ENCODE data around the gene ZFAND3.

Gene ZFAND3

DNA sequence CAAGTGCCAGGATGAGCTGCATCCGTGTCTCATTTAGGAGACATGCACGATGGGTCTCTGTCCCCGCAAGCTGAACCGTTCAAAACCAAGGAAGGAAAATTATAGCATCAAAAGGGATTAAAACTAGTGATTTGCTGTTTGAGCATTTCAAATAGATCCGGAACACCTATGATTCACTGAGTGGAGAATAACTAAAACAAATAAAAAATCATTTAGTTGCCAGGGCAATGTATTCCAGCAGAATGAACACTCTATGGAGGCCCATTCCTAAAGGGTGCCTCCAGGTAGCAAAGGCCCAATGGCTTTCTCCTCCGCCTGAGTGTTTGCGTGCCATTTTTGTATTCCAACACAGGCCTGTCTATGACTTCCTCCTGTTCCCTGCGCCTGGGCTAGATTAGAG is 354.8 kb downstream of the ZFAND3 start:
- DNase-seq = no peak

DNA sequence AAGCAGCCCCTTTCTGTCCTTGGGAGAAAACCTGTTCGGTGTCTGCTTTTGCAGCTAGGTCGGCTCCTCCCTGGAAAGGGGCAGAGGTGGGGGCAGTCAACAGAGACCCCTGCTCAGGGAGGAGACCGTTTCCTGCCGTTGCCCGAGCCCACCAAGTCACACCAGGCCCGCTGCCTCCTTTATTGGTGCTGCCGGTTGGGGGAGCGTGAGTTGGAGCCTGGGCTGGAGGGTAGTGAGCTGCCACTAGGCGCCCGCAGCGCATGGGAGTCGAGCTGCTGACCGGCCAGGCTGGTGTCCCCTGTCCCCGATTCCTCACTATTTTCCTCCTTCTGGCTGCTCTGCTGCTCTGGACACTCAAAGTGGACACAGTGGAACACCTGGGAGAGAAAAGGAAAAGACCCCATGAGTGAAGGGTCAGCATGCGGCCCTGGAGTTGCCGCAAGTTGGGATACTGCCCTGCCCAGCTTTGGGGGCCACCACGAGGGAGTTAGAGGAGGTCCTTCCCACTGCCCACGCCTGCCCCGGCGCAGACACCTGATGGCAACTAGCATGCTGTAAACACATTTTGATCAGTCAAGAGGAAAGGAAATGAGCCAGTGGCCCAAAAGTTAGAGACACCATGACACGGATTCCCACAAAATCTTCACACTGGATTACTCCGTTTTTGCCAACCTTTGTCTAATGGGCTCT is 355.4 kb downstream of the ZFAND3 start:
- DNase-seq = no peak

DNA sequence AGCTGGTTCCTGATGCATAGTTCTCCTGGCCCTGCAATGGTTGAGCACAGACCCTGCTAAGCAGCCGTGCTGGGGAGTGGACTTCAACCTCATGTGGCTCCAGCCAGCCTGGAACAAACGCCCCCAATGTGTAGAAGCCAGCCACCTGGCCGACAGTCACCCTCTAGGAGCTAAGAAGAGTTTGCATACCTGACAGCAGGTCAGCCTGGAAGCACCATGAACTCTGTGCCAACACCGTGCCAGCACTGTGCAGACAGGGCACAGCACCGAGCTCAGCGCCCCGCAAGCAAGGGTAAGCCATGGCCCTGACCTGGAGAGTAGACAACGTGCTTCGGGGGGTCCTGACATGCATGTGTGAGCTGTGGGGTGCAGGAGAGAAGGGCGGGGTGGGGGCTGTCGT is 356.3 kb downstream of the ZFAND3 start:
- no peak for DNase-seq

DNA sequence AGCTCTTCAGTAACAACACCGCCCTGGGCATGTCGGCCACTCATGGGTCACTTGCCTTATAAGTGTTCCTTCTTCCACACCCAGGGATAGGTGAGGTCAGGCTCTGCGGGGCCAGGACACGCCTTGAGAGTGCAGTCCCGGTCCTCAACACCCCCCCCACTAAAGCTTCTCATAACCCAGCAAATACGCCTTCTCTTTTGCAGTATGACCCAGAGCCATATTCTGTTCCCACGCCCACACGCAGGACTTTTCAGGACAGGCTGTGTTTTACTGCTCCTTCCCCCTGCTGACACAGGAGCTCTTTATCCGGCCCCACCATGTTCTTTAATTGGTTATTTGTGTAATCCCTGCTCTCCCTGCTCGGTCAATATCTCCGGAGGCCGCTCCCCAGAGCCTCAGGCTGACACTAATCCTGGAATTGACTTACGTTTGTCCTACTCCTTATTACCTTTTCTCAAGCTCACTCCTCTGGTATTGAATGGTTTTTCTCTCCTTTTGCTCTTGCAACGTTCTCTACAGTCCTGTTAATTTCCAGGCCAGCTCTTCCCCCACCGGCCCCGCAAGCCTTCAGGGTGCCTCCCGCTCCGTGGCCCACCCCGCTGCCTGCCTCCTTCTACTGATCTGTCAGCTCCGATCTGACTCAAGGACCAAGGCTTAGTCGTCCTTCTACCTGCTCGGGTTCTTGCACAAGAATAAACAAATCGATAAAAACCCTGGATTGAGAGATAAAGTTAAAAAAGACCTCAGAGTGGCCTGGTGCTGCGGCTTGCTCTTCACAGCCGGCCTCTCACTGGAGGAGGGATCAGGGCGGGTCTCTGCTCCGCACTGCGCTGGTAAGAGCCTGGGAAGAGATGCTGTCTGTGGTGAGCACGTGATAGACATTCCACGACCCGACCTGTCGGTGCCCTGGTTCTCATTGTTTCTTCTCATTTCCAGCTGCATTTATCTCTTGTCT is 357.5 kb downstream of the ZFAND3 start:
- DNase-seq = no peak

DNA sequence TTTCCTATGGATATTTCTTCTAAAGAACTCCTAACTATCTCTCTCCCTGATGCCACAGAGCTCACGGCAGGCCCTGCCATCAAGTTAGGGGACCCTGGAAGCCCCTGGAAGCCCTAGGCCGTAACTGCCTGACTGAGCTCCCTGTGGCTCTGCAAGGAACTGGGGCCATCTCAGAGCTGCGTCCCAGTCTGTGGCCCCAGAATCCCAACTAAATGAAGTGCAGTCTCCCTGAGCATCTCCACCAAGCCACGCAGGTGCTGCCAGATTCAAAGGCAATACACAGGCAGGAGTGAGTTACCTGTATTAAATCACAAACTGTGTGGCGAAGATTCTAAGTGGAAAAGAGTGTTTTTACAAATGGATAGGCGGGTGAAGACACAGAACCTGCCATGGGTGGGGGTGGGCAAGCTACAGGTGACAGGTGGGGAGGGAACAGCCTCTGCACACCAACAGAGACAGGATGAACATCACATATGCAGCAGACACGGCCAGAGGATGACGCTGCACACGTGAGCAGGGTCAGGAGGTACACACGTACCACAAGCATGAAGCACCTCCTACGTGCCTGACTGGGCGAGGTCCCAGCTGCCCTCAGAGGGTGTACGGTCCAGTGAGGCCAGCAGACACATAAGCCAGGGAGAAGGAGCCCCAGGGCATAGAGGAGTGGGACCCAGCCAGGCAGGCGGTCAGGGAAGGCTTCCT is 358.5 kb downstream of the ZFAND3 start:
- DNase-seq = no peak

DNA sequence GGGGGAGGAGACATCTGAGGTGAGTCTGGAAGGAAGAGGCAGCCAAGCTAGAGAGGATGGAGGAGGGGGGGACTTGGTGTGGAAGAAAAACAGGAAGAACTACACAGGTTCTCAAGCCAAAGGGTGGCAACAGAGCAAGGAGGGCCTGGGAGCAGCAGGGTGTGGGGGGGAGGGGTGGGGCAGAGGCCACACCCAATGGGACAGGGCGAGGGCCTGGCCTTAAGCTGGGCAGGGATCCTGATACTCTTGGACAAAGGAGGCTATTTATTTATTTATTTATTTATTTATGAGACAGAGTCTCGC is 359.0 kb downstream of the ZFAND3 start:
- DNase-seq = no peak

DNA sequence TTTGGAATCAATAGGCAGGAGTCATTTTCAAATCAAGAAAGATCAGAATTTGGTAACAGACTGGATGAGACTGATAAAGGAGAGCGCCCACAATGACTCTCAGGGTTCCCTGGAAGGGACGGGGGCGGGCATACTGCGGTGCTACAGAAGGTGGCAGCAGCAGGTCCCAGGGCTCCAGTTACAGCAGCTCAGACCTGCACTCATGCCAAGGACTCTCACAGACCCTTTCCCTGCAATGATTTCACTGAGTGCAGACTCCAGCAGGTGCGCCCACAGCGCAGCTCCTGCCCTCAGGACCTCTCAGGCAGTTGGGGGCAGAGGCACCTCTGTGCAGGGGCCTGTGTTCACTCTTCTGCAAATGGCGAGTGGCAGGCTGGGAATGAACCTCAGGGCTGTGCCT is 359.8 kb downstream of the ZFAND3 start:
- DNase-seq = no peak

DNA sequence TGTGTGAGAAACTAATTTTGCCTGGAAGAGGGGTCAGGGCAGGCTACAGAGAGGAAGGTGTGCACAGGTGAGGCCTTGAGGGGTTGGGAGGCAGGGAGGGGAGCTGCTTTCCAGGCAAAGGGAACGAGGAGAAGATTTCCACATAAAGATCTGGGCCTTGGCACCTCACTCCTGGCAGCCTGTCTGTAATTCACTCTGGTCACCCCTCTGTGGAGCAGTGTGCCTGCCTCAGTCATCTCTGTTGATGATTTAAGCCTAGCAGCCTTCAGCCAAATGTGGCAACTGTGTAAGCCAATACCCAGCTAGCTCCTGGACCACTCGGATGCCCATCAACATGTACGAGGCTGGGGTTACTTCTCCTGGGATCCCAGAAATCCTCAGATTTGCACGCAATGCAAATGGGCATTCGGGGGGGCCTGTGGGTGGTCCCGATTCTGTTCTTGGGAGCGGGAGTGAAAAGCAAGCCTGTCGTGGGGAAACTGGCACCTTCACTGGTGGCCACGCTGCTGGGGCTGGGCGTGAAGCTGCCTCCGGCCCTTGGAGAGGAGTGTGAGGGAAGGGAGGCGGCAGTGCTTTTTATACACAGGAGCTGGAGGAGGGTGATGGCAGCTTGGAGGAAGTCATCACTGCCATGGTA is 360.4 kb downstream of the ZFAND3 start:
- DNase-seq = no peak

DNA sequence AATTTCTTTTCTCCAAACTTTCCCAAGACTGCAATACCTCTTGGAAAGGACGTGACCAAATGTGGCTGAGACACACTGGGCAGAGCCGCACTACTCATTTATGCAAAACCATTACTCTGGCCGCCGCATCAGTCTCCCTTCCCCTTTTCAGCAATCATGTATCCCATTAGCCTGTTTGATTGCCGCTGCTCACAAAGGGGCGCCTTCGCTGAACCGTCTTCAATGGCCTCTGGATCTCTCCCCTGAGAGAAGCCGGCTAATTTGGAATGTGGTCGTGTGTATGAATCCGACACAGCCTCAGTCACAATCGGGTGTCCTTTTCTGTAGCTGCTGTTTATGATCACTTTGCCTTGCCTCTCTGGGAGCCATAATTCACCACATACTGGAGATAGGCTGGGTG is 361.1 kb downstream of the ZFAND3 start:
- DNase-seq = no peak

DNA sequence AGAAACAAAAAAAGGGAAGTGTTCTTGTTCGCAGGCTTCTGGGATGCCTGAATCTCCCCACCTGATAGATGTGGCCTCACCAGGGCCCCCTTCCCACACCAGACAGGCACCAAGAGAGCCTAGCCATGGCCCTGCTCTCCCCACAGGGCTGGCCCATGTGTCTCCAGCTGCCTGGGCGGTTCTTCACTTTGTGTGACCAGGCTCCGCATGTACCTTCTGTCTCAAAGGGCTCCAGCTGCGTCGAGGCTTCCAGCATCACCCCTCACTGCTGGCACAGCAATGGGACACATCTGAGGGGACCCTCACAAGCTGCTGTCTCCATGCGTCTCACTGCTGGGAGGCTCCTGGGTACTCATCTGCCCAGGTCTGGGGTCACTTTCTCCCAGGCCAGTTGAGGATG is 362.9 kb downstream of the ZFAND3 start:
- DNase-seq = no peak

DNA sequence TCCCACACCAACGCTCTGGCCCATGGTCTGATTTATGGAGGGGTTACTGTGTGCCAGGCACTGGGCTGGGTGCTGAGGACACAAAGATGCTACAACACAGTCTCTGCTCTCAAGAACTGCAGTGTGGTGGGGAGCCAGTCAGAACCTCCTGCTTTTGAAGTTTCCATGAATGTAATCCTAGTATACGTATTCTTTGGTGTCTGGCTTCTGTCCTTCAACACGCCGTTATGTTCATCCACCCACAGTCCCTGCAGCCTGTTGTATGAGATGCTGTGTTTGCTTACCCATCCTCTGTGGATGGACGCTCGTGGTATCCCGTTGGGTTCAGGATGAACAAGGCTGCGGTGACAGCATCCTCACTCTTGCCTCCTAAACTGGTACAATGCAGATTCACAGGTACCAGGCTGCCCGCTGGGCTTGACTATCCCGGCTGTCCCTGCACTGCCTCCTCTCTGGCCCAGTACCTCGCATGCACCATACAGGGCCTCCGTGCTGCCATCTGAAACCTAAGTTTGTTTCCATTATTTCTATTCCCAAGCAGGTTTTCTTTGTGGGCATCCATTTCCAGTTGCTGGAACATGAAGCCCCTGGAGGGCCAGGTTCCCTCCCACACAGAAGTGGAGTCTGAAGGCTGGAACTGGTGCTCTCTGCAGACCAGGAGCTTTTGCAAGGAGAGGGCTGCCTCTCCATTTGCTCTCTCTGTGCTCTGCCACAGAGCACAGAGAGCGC is 364.5 kb downstream of the ZFAND3 start:
- no peak for DNase-seq

DNA sequence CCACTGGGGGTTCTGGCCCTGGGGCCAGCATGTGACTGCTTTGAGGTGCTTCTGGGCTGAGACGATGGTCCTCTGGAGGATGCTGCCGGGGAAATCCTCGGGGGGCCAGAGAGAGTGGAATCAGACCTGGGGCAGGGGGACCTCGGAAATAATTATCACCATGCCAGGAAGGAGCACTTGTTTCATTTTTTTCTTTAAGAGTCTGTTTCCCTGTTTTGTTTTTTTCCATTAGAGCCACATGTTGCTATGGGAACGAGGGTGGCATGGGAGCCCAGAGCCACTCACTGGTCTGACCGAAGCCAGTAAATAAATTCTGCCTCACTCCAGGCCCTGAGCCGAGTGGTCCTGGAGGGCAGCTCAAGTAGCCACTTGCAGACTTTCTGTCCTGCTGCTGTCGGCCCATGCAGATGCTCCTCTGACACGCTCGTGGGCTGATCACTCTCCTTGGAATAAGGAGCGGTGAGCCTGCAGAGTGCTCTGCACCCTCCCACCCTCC is 365.1 kb downstream of the ZFAND3 start:
- DNase-seq = no peak

DNA sequence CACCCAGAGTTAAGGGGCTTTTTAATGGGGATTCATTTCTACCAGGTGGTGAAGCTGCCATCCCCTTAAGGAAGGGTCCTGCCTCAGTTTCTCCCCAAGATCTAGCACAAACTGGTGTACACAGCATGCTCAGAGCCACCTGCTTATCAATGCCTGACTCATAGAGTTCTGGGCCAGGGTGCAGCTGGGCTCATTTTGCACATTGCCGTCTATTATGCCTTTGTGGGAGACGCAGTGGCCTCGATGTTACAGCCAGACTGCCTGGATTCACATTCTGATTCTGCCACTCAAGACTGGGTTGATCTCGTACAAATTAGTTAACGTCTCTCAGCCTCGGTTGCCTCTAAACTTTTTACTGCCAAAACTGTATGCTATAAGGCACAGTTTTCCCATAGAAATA is 365.7 kb downstream of the ZFAND3 start:
- DNase-seq = no peak

DNA sequence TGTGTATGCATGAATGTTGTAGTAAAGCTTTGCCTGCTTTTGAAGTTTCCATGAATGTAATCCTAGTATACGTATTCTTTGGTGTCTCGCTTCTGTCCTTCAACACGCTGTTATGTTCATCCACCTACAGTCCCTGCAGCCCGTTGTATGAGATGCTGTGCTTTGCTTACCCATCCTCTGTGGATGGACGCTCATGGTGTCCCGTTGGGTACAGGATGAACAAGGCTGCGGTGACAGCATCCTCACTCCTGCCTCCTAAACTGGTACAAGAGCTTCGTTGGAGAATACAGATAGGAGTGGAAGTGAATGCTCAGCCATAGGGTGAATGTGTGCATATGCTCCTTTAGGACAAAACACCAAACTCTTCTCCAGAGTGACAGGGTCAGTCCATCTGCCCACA is 366.2 kb downstream of the ZFAND3 start:
- DNase-seq = no peak

DNA sequence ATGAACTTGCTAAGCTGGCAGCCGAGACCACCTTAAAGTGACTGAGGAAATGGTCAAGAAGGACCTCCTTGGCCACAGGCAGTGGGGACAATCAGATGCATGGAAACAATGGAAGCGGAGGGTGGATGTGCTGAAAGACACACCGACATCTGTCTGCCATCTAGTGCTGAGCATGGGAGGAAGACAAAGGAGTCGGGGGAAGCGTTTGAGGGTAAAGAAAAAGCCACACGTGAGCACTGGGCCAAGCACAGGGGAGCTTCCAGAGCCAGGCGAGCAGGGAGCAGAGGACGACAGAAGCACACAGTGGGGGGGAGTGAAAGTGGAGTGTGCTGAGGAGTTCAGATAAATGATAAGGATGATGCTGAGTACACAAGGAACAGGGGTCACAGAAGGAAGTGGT is 367.8 kb downstream of the ZFAND3 start:
- DNase-seq = peak; percentile 11

DNA sequence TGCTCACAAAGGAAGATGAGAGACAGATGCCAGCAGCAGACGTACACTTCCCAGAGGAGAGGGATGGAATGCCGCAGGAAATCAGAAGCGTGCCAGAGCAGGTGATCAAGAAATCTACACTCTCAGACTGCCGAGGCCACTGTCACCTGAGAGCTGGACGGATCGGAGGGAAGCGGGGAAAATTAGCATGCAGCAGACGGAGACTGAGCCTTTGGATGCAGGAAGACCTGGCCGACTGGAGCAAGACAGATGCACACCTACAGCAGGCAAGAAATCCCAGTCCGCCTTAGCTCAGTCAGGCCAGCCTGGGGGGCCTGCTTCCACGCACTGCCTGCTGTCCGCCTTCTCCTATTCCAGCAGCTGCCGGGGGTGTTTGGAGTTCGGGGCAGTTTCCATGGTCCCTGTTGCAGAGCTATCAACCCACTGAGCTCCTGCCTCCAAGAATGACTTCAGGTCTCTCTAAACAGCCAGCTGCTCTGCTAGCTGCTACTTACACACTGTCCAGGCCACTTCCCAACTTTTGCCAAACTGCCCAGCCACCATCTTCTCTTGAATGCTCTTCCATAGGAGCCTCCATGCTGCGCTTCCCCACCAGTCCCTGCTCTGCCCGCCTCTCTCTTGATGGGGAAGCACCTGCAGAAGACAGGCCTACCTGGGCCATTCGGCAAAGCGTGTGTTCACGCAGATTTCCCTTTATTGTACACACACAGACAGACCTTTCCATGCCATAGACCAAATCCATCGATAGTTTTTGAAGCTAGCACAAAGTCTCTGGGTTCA is 368.5 kb downstream of the ZFAND3 start:
- no peak for DNase-seq

DNA sequence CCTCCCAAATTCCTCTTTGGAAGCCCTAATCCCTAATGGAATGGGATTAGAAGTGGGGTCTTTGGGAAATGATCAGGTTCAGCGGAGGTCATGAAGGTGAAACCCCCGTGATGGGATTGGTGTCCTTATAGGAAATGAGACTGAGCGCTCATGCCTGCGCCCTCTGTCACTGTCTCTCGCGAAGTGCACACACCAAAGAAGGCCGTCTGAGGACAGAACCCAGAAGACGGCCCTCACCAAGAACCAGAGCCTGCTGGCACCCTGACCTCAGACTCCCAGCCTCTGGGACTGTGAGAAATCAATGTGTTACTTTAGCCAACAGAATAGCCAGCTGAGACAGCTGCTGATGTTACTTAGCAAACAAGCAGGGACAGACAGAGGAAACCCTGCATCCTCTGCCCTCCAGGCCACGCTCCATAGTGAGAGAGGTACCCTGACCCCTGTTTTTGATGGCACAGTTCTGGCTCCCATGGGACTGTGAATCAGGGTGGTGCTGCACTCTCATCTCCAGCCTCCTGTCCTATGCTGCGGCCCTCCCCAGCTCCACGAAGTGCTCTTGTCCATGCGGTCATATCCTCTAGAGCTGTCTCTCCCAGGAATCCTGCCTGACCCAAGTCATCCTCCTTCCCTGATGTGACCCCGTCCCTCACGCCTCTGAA is 369.3 kb downstream of the ZFAND3 start:
- DNase-seq = no peak

DNA sequence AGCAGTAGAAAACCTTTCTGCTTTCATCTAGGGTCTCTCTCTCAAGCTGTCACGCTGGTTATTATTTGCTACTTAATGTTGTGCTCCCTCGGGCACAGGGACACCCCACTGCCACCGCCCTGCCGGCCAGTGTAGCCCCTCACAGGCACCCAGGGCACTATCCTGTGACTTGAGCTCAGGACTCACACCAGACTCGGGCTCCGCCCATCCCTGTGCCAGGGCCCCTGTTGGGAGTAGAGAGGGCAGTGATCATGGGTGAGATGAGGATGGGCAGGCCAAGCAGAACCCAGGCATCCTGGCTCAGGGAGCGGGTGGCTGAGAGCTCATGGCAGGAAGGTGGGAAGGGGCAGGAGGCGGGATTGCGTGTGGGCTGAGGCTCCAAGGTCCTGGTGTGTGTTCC is 371.9 kb downstream of the ZFAND3 start:
- no peak for DNase-seq

DNA sequence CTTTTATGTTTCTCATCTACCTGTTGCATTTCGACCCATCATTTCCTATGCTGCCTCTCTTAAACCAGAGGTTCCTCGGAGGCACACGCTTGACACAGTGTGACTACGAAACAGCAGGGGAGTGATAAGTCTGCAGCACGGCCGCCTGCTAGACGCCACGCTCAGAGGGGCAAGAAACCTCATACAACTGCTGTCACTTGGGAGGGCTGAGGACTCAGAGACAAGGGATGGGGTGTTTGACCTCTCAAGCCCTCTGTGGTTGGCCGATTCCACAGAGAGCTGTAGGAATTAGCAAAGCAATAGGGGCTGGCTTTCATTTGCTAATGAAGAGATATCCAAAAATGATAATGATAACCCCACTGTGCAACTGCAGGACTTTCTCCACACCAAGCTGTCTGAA is 372.5 kb downstream of the ZFAND3 start:
- no peak for DNase-seq

DNA sequence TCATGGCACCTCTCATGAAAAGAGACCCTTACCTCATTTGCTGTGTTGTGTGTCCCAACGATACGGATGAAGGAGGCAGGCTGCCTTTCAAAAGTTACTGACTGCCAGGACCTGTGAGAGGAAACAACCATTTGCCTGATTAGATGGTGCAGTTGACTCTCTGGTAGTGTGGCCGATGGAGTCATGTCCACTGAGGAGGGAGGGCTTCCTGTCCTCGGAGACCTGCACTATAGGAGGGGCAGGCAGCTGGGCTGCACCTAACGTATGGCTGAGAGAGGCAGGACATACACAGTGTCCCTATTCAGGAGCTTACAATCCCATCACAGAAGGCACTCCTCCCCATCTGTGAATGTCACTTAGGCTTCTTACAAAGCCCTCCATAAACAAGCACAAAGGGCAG is 373.0 kb downstream of the ZFAND3 start:
- no peak for DNase-seq

DNA sequence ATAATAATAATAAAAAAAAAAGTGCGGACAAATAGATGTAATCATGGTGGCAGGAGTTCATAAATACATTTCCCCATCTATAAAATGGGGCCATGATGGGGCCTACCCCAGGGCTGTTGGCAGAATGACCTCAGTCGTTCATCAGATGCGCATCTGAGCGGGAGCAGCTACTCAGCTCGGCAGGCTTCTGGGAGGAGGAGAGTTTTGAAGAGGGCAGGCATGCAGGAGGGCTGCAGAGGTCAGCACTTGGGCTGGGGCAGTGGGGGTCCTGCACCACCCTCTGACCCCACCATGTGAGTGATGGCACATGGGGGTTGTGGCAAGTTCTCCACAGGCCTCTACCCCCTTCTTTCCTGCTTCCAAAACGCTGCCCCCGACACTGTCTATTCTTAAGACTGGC is 373.5 kb downstream of the ZFAND3 start:
- DNase-seq = no peak
